Medulla oblongata (tissue), 1 donor: ENCODE data around the gene PLA1A.
A peak's percentile ranks its signal among the peaks of the same experiment; 100 is the strongest.
"Not testable (repeated sequence)": the region's sequence is repeated elsewhere in the genome, so short reads cannot be mapped to it uniquely, and the experiment has no call there.

Experiments
- DNase-seq: peaks from one replicate; pipeline ENCODE4 v3.0.0-alpha.2; 2015; ENCODE audit errors: extremely low spot score

The PLA1A gene

GRCh38 chr3:119662604-119663373 lies 65.1 kb downstream of the PLA1A start:
- no peak for DNase-seq

GRCh38 chr3:119663885-119664284 lies 66.2 kb downstream of the PLA1A start:
- DNase-seq, result no peak

- DNase-seq, result no peak
Observed at GRCh38 chr3:119664370-119664769, 66.7 kb downstream of the PLA1A start.

GRCh38 chr3:119664850-119665379 lies 67.2 kb downstream of the PLA1A start:
- no peak for DNase-seq

- DNase-seq, result no peak
Observed at GRCh38 chr3:119665954-119666559, 68.4 kb downstream of the PLA1A start.

GRCh38 chr3:119669906-119670570 lies 72.4 kb downstream of the PLA1A start:
- no peak for DNase-seq

- DNase-seq, result no peak
Observed at GRCh38 chr3:119672776-119673175, 75.1 kb downstream of the PLA1A start.

GRCh38 chr3:119673875-119674274 lies 76.2 kb downstream of the PLA1A start:
- DNase-seq, result no peak

GRCh38 chr3:119675188-119675874 lies 77.6 kb downstream of the PLA1A start:
- no peak for DNase-seq

- no peak for DNase-seq
Observed at GRCh38 chr3:119676020-119676419, 78.3 kb downstream of the PLA1A start.

- DNase-seq, result peak; percentile 97
Observed at GRCh38 chr3:119676771-119677640, 79.3 kb downstream of the PLA1A start, which contains the start of gene COX17. COX17 (minus strand) TSS chr3:119677406; CDS start chr3:119677310, 96 bp downstream.

GRCh38 chr3:119677641-119677934 lies 79.9 kb downstream of the PLA1A start:
- no peak for DNase-seq

- not testable (repeated sequence) for DNase-seq
Observed at GRCh38 chr3:119678209-119678608, 80.5 kb downstream of the PLA1A start.
